ENCODE results near the gene YIPF4. TPM values are rescaled to one million over a fixed set of nuclear protein-coding genes. Genes with fewer than 3 reads are reported as not detected.
A peak's percentile ranks its signal among the peaks of the same experiment; 100 is the strongest.
"Not testable (repeated sequence)": the region's sequence is repeated elsewhere in the genome, so short reads cannot be mapped to it uniquely, and the experiment has no call there.

The YIPF4 gene
- total RNA-seq, 2 experiments from 2014 or later = 23.1 to 39.9 TPM

DNA sequence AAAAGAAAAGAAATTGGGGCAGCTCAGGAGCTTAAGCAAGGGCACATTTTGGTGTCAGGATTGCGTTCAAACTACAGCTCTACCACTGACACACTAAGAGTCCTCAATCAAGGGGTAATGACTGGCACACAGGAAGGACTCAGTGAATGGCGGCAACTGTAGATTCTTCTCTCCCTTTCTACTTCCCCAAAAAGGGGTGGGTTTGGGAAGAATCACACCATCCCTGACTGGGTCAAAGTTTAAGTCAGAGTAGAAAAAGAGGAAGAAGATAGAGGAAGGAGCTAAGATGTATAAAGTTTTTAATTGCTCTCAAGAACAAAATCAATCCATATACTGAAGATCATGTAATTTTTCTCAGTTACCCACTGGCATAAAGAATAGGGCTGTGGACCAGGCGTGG lies 15.6 kb upstream of the YIPF4 start:
- Mint-ChIP-seq H3K9me3 (no peaks in the 10 kb centered on the region), H3K4me1 (peaks cover 8% of the 10 kb centered on the region), H3K27me3 (no peaks in the 10 kb centered on the region), H3K27ac (no peak overlapping the region), H3K4me3 (no peak overlapping the region), H3K36me3 (ENCODE audit: low read depth) (no peaks in the 10 kb centered on the region)
- ChIA-PET CTCF (no interaction called here), POLR2A (no interaction called here)
- no peak for DNase-seq

DNA sequence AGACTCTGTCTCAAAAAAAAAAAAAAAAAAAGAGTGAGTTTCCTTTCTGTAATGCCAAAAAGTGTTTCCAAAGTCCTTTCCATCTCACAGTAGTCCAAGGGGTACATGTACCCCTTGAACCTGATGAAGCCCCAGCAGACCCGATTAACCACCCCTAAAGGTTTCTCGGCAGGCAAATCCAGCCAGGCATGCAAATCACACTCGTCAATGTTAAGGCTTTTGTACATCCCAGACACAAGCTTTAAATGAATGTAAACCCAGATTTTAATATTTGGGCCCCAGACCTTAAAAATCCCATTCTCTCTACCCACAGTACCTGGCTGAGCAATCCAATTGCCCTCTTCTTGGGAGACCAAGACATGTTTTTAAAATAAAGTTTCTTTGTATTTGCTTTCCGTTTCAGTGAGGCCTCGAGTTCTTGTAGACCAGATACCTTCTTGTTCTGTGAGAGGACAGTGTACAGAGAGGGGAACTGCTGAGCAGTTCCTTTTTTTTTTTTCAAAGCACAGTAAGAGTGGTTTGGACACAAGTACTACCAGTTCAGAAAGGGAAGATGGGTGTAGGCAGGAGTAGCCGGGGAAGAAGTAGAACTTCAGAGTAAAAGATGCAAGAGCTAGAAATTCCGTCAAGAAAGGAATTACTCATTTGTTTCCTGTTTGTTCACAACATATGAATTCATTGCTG lies 13.1 kb upstream of the YIPF4 start, which contains the start of gene NLRC4:
Gene NLRC4 (minus strand): TSS at position 465 of the 684 bp plus-strand sequence. CDS start 8,111 bp downstream, outside the sequence.
- CTCF ChIA-PET = interaction anchor here (1.2 kb wide), 1 partner anchor 201 kb away, joined by 3 read pairs; the partner anchor contains the start of gene SPAST
- peak within 1 kb of the TSS; percentile 64 for H3K27ac Mint-ChIP-seq
- peaks cover 6% of the 10 kb centered on the region for H3K4me1 Mint-ChIP-seq
- no peaks in the 10 kb centered on the region for H3K9me3 Mint-ChIP-seq
- peak within 1 kb of the TSS; percentile 4 for H3K4me3 Mint-ChIP-seq
- no peak for DNase-seq
- no peaks in the 10 kb centered on the region for H3K36me3 Mint-ChIP-seq (ENCODE audit: low read depth)
- H3K27me3 Mint-ChIP-seq = no peaks in the 10 kb centered on the region
- POLR2A ChIA-PET = interaction anchor here (0.8 kb wide), 1 partner anchor 26 kb away, joined by 4 read pairs; no protein-coding TSS in a partner anchor

DNA sequence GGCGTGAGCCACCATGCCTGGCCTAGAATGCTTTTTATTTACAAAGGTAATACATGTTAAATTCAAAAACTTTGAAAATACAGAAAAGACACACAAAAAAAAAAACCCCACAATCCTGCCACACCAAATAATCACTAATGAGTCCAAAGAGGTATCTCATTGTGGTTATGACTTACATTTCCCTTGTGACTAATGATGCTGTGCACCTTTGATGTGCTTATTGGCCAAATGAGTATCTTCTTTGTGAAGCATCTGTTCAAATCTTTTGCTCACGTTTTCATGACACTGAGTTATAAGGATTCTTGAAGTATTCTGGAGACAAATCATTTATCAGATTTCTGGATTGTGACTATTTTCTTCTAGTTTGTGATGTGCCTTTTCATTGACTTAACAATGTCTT lies 6.6 kb upstream of the YIPF4 start:
- Mint-ChIP-seq H3K4me1 (no peaks in the 10 kb centered on the region), H3K27me3 (peaks cover 3% of the 10 kb centered on the region), H3K9me3 (no peaks in the 10 kb centered on the region), H3K4me3 (no peak overlapping the region), H3K36me3 (ENCODE audit: low read depth) (no peaks in the 10 kb centered on the region), H3K27ac (no peak overlapping the region)
- POLR2A ChIA-PET = no interaction called here
- CTCF ChIA-PET = no interaction called here
- no peak for DNase-seq

DNA sequence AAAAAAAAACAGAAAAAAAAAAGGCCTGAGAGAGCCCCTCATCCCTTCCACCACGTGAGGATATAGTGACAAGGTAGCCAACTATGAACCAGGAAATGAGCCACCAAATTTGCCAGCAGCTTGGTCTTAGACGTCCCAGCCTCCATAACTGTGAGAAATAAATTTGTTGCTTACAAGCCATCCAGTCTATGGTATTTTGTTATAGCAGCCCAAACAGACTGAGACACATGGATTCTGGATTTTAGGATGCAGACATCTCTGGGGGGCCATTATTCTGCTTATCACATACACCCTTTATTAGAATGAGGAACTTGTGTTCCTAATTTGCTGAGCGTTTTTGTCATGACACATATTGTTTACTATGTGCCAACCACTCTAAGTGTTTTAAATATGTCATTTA lies 5.4 kb upstream of the YIPF4 start:
- Mint-ChIP-seq H3K4me1 (peaks cover 9% of the 10 kb centered on the region), H3K27me3 (peaks cover 3% of the 10 kb centered on the region), H3K9me3 (no peaks in the 10 kb centered on the region), H3K27ac (no peak overlapping the region), H3K4me3 (no peak overlapping the region), H3K36me3 (ENCODE audit: low read depth) (no peaks in the 10 kb centered on the region)
- DNase-seq = no peak
- ChIA-PET CTCF (interaction anchor here (0.6 kb wide), 1 partner anchor 377 kb away, joined by 4 read pairs; no protein-coding TSS in a partner anchor), POLR2A (no interaction called here)

DNA sequence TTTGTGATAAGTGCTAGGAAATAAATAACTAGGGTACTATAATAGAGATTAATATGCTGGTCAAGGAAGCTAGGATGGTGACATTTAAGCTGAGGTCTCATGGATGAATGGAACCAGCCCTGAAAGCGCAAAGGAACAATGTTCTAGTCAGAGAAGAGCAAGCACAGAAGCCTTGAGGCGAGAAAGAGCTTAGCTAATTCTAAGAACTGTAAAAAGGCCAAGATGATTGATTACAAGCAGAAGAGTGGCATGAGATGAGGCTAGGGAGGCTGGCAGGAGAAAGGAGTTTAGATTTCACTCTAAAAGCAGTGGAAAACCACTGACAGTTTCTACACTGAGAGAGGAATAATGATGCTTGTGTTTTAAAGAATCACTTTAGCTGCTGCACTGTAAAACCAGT lies 3.4 kb upstream of the YIPF4 start:
- H3K4me1 Mint-ChIP-seq = peaks cover 21% of the 10 kb centered on the region
- H3K9me3 Mint-ChIP-seq = no peaks in the 10 kb centered on the region
- DNase-seq = no peak
- POLR2A ChIA-PET = no interaction called here
- H3K27me3 Mint-ChIP-seq = peaks cover 3% of the 10 kb centered on the region
- H3K27ac Mint-ChIP-seq = no peak overlapping the region
- H3K4me3 Mint-ChIP-seq = no peak overlapping the region
- CTCF ChIA-PET = interaction anchor here (1.6 kb wide), 1 partner anchor 16 kb away, joined by 3 read pairs; no protein-coding TSS in a partner anchor
- no peaks in the 10 kb centered on the region for H3K36me3 Mint-ChIP-seq (ENCODE audit: low read depth)

DNA sequence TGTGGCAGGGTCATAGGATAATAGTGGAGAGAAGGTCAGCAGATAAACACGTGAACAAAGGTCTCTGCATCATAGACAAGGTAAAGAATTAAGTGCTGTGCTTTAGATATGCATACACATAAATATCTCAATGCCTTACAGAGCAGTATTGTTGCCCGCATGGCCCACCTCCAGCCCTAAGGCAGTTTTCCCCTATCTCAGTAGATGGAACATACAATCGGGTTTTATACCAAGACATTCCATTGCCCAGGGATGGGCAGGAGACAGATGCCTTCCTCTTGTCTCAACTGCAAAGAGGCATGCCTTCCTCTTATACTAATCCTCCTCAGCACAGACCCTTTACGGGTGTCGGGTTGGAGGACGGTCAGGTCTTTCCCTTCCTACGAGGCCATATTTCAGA lies 1.9 kb upstream of the YIPF4 start:
- H3K27ac Mint-ChIP-seq; DNase-seq; H3K9me3 Mint-ChIP-seq; H3K4me3 Mint-ChIP-seq; H3K36me3 Mint-ChIP-seq (ENCODE audit: low read depth); POLR2A ChIA-PET; H3K27me3 Mint-ChIP-seq; CTCF ChIA-PET: not testable (repeated sequence)
- peaks cover 23% of the 10 kb centered on the region for H3K4me1 Mint-ChIP-seq

DNA sequence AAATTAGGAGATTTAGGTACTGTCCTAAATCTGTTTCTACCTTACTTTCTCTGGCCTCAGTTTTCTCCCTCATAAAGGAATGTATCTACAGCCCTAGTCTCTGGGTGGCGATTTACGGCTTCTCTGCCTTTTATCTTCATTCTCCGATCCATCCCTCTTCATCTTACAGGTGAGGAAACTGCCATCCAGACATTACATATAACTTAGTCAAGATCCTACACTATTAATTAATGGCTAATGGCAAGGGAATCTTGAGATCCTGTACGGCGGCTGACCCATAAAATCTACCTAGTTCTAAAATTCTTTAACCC lies 386 bp upstream of the YIPF4 start:
- H3K27ac Mint-ChIP-seq = peak overlapping the region; percentile 92
- no peak for DNase-seq
- peak overlapping the region; percentile 93 for H3K4me3 Mint-ChIP-seq
- H3K36me3 Mint-ChIP-seq (ENCODE audit: low read depth) = peaks cover 10% of the 10 kb centered on the region
- ChIA-PET CTCF (interaction anchor here (0.5 to 1.0 kb wide), 2 partner anchors 41 to 114 kb away, joined by 3 read pairs; no protein-coding TSS in a partner anchor), POLR2A (no interaction called here)
- peaks cover 3% of the 10 kb centered on the region for H3K27me3 Mint-ChIP-seq
- H3K9me3 Mint-ChIP-seq = no peaks in the 10 kb centered on the region
- H3K4me1 Mint-ChIP-seq = peaks cover 29% of the 10 kb centered on the region

DNA sequence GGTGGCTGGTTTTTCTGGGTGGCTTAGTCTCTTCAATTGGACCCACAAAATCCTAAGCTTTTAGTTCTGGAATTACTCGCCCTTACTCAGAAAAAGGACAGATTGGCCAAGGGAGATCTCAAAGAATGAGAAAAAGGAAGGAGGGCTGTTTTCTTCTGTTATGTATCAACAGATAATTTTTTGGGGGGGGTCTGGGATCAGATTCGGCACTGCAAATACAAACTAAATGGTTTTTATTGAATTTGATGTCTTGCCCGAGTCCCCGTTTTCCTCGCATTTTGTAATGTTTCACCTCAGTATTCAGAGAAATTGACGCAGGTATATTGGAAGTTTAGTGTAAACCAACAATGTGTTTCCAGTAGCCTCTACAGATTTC lies 762 bp downstream of the YIPF4 start:
- peak overlapping the region; percentile 92 for H3K27ac Mint-ChIP-seq
- CTCF ChIA-PET = no interaction called here
- H3K36me3 Mint-ChIP-seq (ENCODE audit: low read depth) = peaks cover 18% of the 10 kb centered on the region
- peak overlapping the region; percentile 93 for H3K4me3 Mint-ChIP-seq
- DNase-seq = no peak
- H3K27me3 Mint-ChIP-seq = peaks cover 3% of the 10 kb centered on the region
- H3K4me1 Mint-ChIP-seq = peaks cover 33% of the 10 kb centered on the region
- no peaks in the 10 kb centered on the region for H3K9me3 Mint-ChIP-seq
- POLR2A ChIA-PET = no interaction called here

DNA sequence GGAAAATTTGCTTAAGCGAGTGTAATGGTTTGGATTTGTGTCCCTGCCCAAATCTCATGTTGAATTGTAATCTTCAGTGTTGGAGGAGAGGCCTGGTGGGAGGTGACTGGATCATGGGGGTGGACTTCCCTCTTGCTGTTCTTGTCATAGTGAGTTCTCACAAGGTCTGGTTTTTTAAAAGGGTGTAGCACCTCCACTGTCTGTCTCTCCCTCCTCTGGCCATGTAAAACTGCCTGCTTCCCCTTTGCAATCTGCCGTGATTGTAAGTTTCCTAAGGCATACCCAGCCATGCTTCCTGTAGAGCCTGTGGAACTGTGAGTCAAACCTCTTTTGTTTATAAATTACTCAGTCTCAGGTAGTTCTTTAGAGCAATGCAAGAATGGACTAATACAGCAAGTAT lies 6.6 kb downstream of the YIPF4 start:
- Mint-ChIP-seq H3K4me3 (no peak overlapping the region), H3K27ac (no peak overlapping the region), H3K36me3 (ENCODE audit: low read depth) (peaks cover 33% of the 10 kb centered on the region), H3K9me3 (no peaks in the 10 kb centered on the region), H3K27me3 (no peaks in the 10 kb centered on the region), H3K4me1 (peaks cover 34% of the 10 kb centered on the region)
- ChIA-PET CTCF (no interaction called here), POLR2A (no interaction called here)
- no peak for DNase-seq

DNA sequence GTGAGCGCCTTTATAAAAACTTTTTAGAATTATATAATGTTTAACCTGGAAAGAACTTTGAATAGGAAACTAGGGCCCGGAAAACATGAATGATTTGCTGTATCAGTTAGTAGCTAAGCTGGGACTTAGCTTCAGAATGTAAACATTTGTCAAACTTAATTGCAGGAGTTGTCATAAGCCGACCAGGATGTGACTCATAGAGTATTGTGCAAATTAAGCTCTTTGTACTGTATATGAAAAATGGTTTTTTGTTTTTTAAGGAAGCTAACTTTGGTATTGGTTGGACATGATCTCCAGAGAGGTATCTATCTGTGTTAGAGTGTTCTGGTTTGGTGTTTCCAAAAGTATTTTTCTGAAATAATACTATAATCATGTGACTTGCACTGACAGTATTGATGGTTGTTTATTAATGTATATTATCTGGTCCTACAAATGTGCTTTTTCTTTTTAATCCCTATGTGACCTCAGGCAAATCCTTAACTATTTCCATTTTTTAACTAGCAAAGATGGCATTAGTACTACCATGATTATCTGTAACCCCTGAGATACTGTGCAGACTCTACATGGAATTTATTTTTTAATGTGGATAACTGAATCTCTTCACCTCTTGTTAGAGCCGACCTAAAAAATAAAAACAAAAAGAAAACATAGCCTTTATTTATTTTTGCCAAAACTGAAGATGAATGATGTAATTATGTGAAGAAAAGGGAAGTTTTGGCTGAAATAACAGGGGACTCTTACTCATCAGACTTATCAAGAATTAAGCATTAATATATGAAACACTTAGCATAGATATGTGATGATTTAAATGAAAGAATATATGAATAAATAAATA lies 11.7 kb downstream of the YIPF4 start:
- H3K4me3 Mint-ChIP-seq = no peak overlapping the region
- CTCF ChIA-PET = interaction anchor here (0.6 kb wide), 1 partner anchor 49 kb away, joined by 3 read pairs; no protein-coding TSS in a partner anchor
- no peak overlapping the region for H3K27ac Mint-ChIP-seq
- peaks cover 23% of the 10 kb centered on the region for H3K4me1 Mint-ChIP-seq
- H3K36me3 Mint-ChIP-seq (ENCODE audit: low read depth) = peaks cover 27% of the 10 kb centered on the region
- no peak for DNase-seq
- no peaks in the 10 kb centered on the region for H3K27me3 Mint-ChIP-seq
- H3K9me3 Mint-ChIP-seq = peaks cover 3% of the 10 kb centered on the region
- POLR2A ChIA-PET = interaction anchor here (0.6 kb wide), 1 partner anchor 109 kb away, joined by 5 read pairs; no protein-coding TSS in a partner anchor

DNA sequence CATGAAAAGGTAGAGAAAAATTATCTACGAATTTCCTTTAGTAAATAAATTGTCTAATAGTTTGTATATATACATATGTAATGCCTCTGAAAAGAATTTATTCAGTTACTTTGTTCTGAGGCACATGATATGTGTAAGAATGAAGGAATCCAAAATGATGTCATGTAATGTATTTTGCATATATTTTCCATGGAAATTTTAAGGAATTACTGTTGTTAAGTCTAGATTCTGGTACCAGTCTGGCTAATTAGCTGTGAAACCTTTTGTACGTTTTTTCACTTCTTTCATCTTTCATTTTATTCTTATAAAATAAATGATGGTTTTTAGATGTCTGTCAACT lies 12.3 kb downstream of the YIPF4 start:
- CTCF ChIA-PET = interaction anchor here (1.2 kb wide), 1 partner anchor 15 kb away, joined by 3 read pairs; no protein-coding TSS in a partner anchor

DNA sequence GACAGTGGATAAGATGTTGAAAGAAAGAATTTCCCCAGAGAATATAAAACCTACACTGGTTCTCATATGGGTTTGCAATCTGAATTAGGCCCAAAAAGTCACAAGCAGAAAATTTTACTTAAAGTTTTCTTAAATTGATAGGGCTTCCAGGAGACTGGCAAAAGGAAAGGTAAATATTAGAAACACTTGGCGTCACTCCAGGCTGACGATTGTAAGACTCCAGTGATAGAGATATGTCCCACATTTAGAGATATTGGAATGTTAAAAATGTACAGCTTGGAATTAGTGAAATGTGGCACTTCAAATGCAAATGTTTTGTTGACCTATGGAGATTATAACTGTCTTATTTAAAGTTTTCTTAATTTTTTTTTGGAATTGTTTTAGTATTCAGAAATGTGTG lies 14.0 kb downstream of the YIPF4 start:
- peaks cover 28% of the 10 kb centered on the region for H3K36me3 Mint-ChIP-seq (ENCODE audit: low read depth)
- POLR2A ChIA-PET = interaction anchor here (0.7 kb wide), 1 partner anchor 57 kb away, joined by 7 read pairs; no protein-coding TSS in a partner anchor
- CTCF ChIA-PET = interaction anchor here (1.5 kb wide), 1 partner anchor 23 kb away, joined by 3 read pairs; no protein-coding TSS in a partner anchor
- H3K4me1 Mint-ChIP-seq = peaks cover 17% of the 10 kb centered on the region
- H3K27ac Mint-ChIP-seq = no peak overlapping the region
- no peak for DNase-seq
- no peaks in the 10 kb centered on the region for H3K27me3 Mint-ChIP-seq
- H3K9me3 Mint-ChIP-seq = peaks cover 3% of the 10 kb centered on the region
- no peak overlapping the region for H3K4me3 Mint-ChIP-seq

More for the DNA sequence above, 12.3 kb downstream of the YIPF4 start:
- H3K36me3 Mint-ChIP-seq (ENCODE audit: low read depth) = peaks cover 22% of the 10 kb centered on the region
- H3K27ac Mint-ChIP-seq = no peak overlapping the region
- H3K9me3 Mint-ChIP-seq = peaks cover 3% of the 10 kb centered on the region
- POLR2A ChIA-PET = no interaction called here
- H3K4me3 Mint-ChIP-seq = no peak overlapping the region
- no peak for DNase-seq
- H3K27me3 Mint-ChIP-seq = no peaks in the 10 kb centered on the region
- H3K4me1 Mint-ChIP-seq = peaks cover 17% of the 10 kb centered on the region

DNA sequence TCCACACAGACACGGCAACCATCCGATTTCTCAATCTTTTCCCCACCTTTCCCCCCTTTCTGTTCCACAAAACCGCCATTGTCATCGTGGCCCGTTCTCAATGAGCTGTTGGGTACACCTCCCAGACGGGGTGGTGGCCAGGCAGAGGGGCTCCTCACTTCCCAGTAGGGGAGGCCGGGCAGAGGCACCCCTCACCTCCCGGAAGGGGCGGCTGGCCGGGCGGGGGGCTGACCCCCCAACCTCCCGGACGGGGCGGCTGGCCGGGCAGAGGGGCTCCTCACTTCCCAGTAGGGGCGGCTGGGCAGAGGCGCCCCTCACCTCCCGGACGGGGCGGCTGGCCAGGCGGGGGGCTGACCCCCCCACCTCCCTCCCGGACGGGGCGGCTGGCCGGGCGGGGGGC lies 15.8 kb downstream of the YIPF4 start:
- CTCF ChIA-PET, H3K27ac Mint-ChIP-seq, H3K4me3 Mint-ChIP-seq, H3K9me3 Mint-ChIP-seq, POLR2A ChIA-PET, DNase-seq, H3K27me3 Mint-ChIP-seq: not testable (repeated sequence)
- Mint-ChIP-seq H3K4me1 (peaks cover 12% of the 10 kb centered on the region), H3K36me3 (ENCODE audit: low read depth) (peaks cover 28% of the 10 kb centered on the region)
